Breast epithelium (tissue), 3 donors: ENCODE data around the gene PPP1R7.

ENCODE experiments used
- POLR2AphosphoS5 ChIP-seq, 3 donors: sonication (generic); formaldehyde crosslinking; IDR thresholded peaks; one replicate each; pipeline ENCODE4 v1.6.1; 2017; ENCODE audit warnings: antibody characterized with exemption in 3 of 3
- TF ChIP-seq, protein P1 (sequence below), 3 donors: fragments of 450-650 bp; IDR thresholded peaks; one replicate each; pipeline ENCODE4 v1.5.1; 2016 to 2017; ENCODE audit warnings: antibody characterized with exemption in 3 of 3, mild to moderate bottlenecking in 3 of 3, moderate library complexity in 3 of 3

DNA sequence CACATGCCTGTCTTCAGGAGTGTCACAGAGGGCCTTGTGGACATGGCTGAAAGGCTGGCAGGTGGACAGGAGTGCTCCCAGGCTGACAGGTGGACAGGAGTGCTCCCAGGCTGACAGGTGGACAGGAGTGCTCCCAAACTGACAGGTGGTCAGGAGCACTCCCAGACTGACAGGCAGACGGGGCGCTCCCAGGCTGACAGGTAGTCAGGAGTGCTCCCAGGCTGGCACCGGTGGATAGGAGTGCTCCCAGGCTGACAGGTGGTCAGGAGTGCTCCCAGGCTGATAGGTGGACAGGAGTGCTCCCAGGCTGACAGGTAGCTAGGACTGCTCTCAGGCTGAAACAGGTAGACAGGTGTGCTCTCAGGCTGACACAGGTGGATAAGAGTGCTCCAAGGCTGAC is 54.8 kb downstream of the PPP1R7 start:
- no peak for TF ChIP-seq POLR2AphosphoS5 (IDR thresholded peaks at IDR 0.05)
- TF ChIP-seq, protein P1, sequence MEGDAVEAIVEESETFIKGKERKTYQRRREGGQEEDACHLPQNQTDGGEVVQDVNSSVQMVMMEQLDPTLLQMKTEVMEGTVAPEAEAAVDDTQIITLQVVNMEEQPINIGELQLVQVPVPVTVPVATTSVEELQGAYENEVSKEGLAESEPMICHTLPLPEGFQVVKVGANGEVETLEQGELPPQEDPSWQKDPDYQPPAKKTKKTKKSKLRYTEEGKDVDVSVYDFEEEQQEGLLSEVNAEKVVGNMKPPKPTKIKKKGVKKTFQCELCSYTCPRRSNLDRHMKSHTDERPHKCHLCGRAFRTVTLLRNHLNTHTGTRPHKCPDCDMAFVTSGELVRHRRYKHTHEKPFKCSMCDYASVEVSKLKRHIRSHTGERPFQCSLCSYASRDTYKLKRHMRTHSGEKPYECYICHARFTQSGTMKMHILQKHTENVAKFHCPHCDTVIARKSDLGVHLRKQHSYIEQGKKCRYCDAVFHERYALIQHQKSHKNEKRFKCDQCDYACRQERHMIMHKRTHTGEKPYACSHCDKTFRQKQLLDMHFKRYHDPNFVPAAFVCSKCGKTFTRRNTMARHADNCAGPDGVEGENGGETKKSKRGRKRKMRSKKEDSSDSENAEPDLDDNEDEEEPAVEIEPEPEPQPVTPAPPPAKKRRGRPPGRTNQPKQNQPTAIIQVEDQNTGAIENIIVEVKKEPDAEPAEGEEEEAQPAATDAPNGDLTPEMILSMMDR (IDR thresholded peaks at IDR 0.05), result no peak
